ENCODE data around the gene FDCSP. TPM values are rescaled to one million over a fixed set of nuclear protein-coding genes. Genes with fewer than 3 reads are reported as not detected.

The FDCSP gene
- total and polyA plus RNA-seq, 2 of the 8 experiments (the other 6 are each of a cell fraction or from before 2014, with no cell fraction given) = not detected

DNA sequence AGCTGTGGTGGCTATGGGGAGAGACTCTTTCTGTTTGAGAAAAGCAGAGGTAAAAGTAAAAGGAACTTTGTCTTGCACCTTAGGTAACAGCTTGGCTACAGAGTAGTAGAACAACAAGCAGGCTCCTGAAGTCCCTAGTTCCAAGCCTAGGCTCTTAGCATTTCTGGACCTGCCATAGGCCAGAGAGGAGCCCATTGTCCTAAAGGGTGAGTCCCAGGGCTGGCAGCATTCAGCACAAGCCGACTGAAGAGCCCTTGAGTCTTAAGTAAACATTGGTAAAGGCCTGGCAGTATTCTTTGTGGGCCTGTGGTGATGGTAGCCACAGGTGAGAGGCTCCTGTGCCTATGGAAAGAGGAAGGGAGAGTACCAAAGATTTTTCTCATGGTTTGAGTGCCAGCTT lies 54.6 kb downstream of the FDCSP start:
- Histone ChIP-seq H4K91ac (replicated peaks; ENCODE audit: insufficient read length, low read length) (no peak overlapping the region), H3K9ac (replicated peaks in 1 of 4; ENCODE audit: extremely low read depth in 1 of 4, low read depth in 3 of 4, low read length in 3 of 4) (no peak overlapping the region), H3K18ac (ENCODE audit: extremely low read depth, low read length) (no peak overlapping the region), H3K4ac (replicated peaks; ENCODE audit: insufficient read length, low read depth, low read length) (no peak overlapping the region), H2BK120ac (replicated peaks; ENCODE audit: low read depth, low read length) (no peak overlapping the region), H3K4me1 (replicated peaks in 1 of 4; ENCODE audit: control insufficient read depth in 3 of 4, insufficient read depth in 4 of 4, low read length in 3 of 4) (no peaks in the 10 kb centered on the region), H2AFZ (ENCODE audit: low read length) (no peak overlapping the region), H4K5ac (ENCODE audit: insufficient read length, low read depth, low read length) (no peak overlapping the region), H2BK5ac (ENCODE audit: low read depth, low read length) (no peak overlapping the region), H3K14ac (ENCODE audit: insufficient read length) (no peak overlapping the region), H3K4me2 (ENCODE audit: insufficient read depth in 1 of 2, low read depth in 2 of 2, low read length in 2 of 2) (no peak overlapping the region), H3K27ac (ENCODE audit: low read depth, low read length) (no peak overlapping the region), H3K4me3 (ENCODE audit: extremely low read depth in 1 of 4, insufficient read depth in 2 of 4, low read depth in 3 of 4, low read length in 4 of 4) (no peak overlapping the region), H2BK15ac (ENCODE audit: low read length) (no peak overlapping the region), H3K79me2 (ENCODE audit: control insufficient read depth in 1 of 2, insufficient read depth in 2 of 2, low read length in 2 of 2) (no peaks in the 10 kb centered on the region), H2AK5ac (ENCODE audit: low read depth, low read length) (no peak overlapping the region), H3K23me2 (ENCODE audit: low read depth, low read length) (no peaks in the 10 kb centered on the region), H2BK12ac (ENCODE audit: low read depth, low read length) (no peak overlapping the region), H4K8ac (ENCODE audit: extremely low read depth, insufficient read depth, low read length) (no peak overlapping the region; the same call in 1 of the 2 replicates), H3K27me3 (replicated peaks in 1 of 4; ENCODE audit: control insufficient read depth in 3 of 4, extremely low read depth in 1 of 4, insufficient read depth in 3 of 4, low read length in 3 of 4) (no peaks in the 10 kb centered on the region), H4K20me1 (replicated peaks in 1 of 2; ENCODE audit: control insufficient read depth in 1 of 2, insufficient read depth in 2 of 2, low read length in 2 of 2) (no peaks in the 10 kb centered on the region), H2BK20ac (ENCODE audit: low read length) (no peak overlapping the region), H3K36me3 (ENCODE audit: control insufficient read depth in 2 of 4, insufficient read depth in 4 of 4, low read length in 3 of 4) (no peaks in the 10 kb centered on the region), H3K56ac (replicated peaks; ENCODE audit: insufficient read length, low read depth, low read length) (no peak overlapping the region), H3K79me1 (ENCODE audit: low read depth, low read length) (no peaks in the 10 kb centered on the region), H3K9me3 (ENCODE audit: insufficient read depth in 2 of 2, low read depth in 1 of 2, low read length in 1 of 2) (no peaks in the 10 kb centered on the region), H3K23ac (ENCODE audit: insufficient read length) (no peak overlapping the region)
- no peak for DNase-seq (ENCODE audit: low read depth in 1 of 2, low spot score in 2 of 2)
- ChIA-PET CTCF (ENCODE audit: partially characterized antibody) (no interaction called here), POLR2A (ENCODE audit: partially characterized antibody) (no interaction called here)
- FAIRE-seq = no peak
- 29% methylated on average over 1 of the region's 1 CpG; no CpG with 5 or more reads in 1 of the 2 experiments for WGBS, 2 experiments (ENCODE audit: extremely low coverage in 1 of 2, insufficient coverage in 1 of 2, insufficient read length in 1 of 2, insufficient replicate concordance in 2 of 2, low coverage in 1 of 2, low lambda C conversion rate in 2 of 2, missing lambda C conversion rate in 1 of 2)
- TF ChIP-seq TEAD4 (IDR thresholded peaks at IDR 0.05; ENCODE audit: low read depth, low read length) (no peak), FOSL1 (IDR thresholded peaks at IDR 0.05; ENCODE audit: insufficient read depth, low read depth, low read length) (no peak), KDM5A (IDR thresholded peaks at IDR 0.05; ENCODE audit: low read length) (no peak), SAP30 (IDR thresholded peaks at IDR 0.05; ENCODE audit: insufficient read depth, insufficient replicate concordance, low read length) (no peak), EZH2 (IDR thresholded peaks at IDR 0.05; ENCODE audit: low read depth, low read length, severe bottlenecking) (no peak), SRF (IDR thresholded peaks at IDR 0.05; ENCODE audit: low read depth, low read length) (no peak), BACH1 (IDR thresholded peaks at IDR 0.05; ENCODE audit: low read length) (no peak)
